ENCODE results near the gene TNFRSF12A. TPM values are rescaled to one million over a fixed set of nuclear protein-coding genes. Genes with fewer than 3 reads are reported as not detected.
A peak's percentile ranks its signal among the peaks of the same experiment; 100 is the strongest.

The TNFRSF12A gene
- polyA plus RNA-seq, 1 donor (not counting 4 experiments of a cell fraction or from before 2014, with no cell fraction given) = 147 TPM

- Histone ChIP-seq H3K4me1 (ENCODE audit: control insufficient read depth, extremely low read depth, insufficient read depth, low read length) (peaks cover 28% of the 10 kb centered on the region), H3K36me3 (ENCODE audit: control insufficient read depth in 2 of 2, extremely low read depth in 1 of 2, insufficient read depth in 2 of 2, low read length in 2 of 2) (no peaks in the 10 kb centered on the region), H3K4me2 (ENCODE audit: control insufficient read depth, extremely low read depth, insufficient read depth, low read depth, low read length) (peak within 1 kb of the TSS; percentile 86), H3K27ac (ENCODE audit: control insufficient read depth, insufficient read depth, low read length) (peak within 1 kb of the TSS; percentile 89), H3K9me3 (ENCODE audit: control insufficient read depth, low read depth, low read length) (no peaks in the 10 kb centered on the region), H3K79me2 (ENCODE audit: control insufficient read depth, insufficient read depth, low read length) (peaks cover 17% of the 10 kb centered on the region), H3K9me1 (ENCODE audit: control insufficient read depth, extremely low read depth, insufficient read depth, low read length) (no peaks in the 10 kb centered on the region), H3K27me3 (ENCODE audit: control insufficient read depth, extremely low read depth, insufficient read depth, low read length) (no peaks in the 10 kb centered on the region), H4K20me1 (ENCODE audit: control insufficient read depth, extremely low read depth, insufficient read depth, low read length) (no peaks in the 10 kb centered on the region), H3K4me3 (ENCODE audit: control insufficient read depth in 2 of 3, extremely low read depth in 1 of 3, insufficient read depth in 2 of 3, low read depth in 1 of 3, low read length in 3 of 3) (peak within 1 kb of the TSS; percentile 63 to 80 (median 80)), H2AFZ (ENCODE audit: control insufficient read depth, low read length) (peak within 1 kb of the TSS; percentile 80), H3K9ac (ENCODE audit: control insufficient read depth, extremely low read depth, insufficient read depth, low read length) (peak within 1 kb of the TSS; percentile 90)
- TF ChIP-seq EZH2 (IDR thresholded peaks at IDR 0.05; ENCODE audit: low read length) (no peak), CTCF (optimal IDR thresholded peaks at IDR 0.05 in 1 of 3, IDR thresholded peaks at IDR 0.05 in 1 of 3, conservative IDR thresholded peaks at IDR 0.05 in 1 of 3; ENCODE audit: extremely low read depth in 1 of 3, insufficient read depth in 2 of 3, low read length in 3 of 3) (no peak)
- FAIRE-seq = no peak
- dilution Hi-C loops (cut with MboI; ENCODE audit: extremely low pct_ligation_motif_present, low sequenced_read_pairs) = no loop called here
- no peak for DNase-seq (ENCODE audit: low read depth, low spot score)
Observed at GRCh38 chr16:2980227-2981176, 39.7 kb upstream of the TNFRSF12A start, which contains the start of gene PKMYT1. TSS of gene PKMYT1 (minus strand) at chr16:2980446. CDS start at chr16:2979657, 789 bp downstream.

GRCh38 chr16:2981177-2981898 lies 38.8 kb upstream of the TNFRSF12A start:
- no peaks in the 10 kb centered on the region for H3K36me3 ChIP-seq (ENCODE audit: control insufficient read depth in 2 of 2, extremely low read depth in 1 of 2, insufficient read depth in 2 of 2, low read length in 2 of 2)
- no peaks in the 10 kb centered on the region for H3K9me3 ChIP-seq (ENCODE audit: control insufficient read depth, low read depth, low read length)
- no peak for TF ChIP-seq CTCF (optimal IDR thresholded peaks at IDR 0.05 in 1 of 3, IDR thresholded peaks at IDR 0.05 in 1 of 3, conservative IDR thresholded peaks at IDR 0.05 in 1 of 3; ENCODE audit: extremely low read depth in 1 of 3, insufficient read depth in 2 of 3, low read length in 3 of 3)
- TF ChIP-seq EZH2 (IDR thresholded peaks at IDR 0.05; ENCODE audit: low read length) = no peak
- H2AFZ ChIP-seq (ENCODE audit: control insufficient read depth, low read length) = no peak overlapping the region
- dilution Hi-C loops (cut with MboI; ENCODE audit: extremely low pct_ligation_motif_present, low sequenced_read_pairs) = no loop called here
- H3K9me1 ChIP-seq (ENCODE audit: control insufficient read depth, extremely low read depth, insufficient read depth, low read length) = no peaks in the 10 kb centered on the region
- no peak overlapping the region for H3K4me3 ChIP-seq (ENCODE audit: control insufficient read depth in 2 of 3, extremely low read depth in 1 of 3, insufficient read depth in 2 of 3, low read depth in 1 of 3, low read length in 3 of 3)
- no peak overlapping the region for H3K9ac ChIP-seq (ENCODE audit: control insufficient read depth, extremely low read depth, insufficient read depth, low read length)
- peaks cover 17% of the 10 kb centered on the region for H3K79me2 ChIP-seq (ENCODE audit: control insufficient read depth, insufficient read depth, low read length)
- peaks cover 30% of the 10 kb centered on the region for H3K4me1 ChIP-seq (ENCODE audit: control insufficient read depth, extremely low read depth, insufficient read depth, low read length)
- no peak overlapping the region for H3K27ac ChIP-seq (ENCODE audit: control insufficient read depth, insufficient read depth, low read length)
- H4K20me1 ChIP-seq (ENCODE audit: control insufficient read depth, extremely low read depth, insufficient read depth, low read length) = no peaks in the 10 kb centered on the region
- no peaks in the 10 kb centered on the region for H3K27me3 ChIP-seq (ENCODE audit: control insufficient read depth, extremely low read depth, insufficient read depth, low read length)
- H3K4me2 ChIP-seq (ENCODE audit: control insufficient read depth, extremely low read depth, insufficient read depth, low read depth, low read length) = peak overlapping the region; percentile 86
- DNase-seq (ENCODE audit: low read depth, low spot score) (no peak), FAIRE-seq (no peak)
